Astrocyte of the cerebellum (primary cell): ENCODE measurements around the gene ELOVL7.

Experiments used
- DNase-seq: peaks from one replicate; pipeline ENCODE4 v3.0.0-alpha.2; 2011; ENCODE audit warnings: low read depth
- H3K4me3 ChIP-seq: 2 replicates; pipeline ENCODE4 v1.5.1; 2011; ENCODE audit warnings: mild to moderate bottlenecking, low read depth, low read length, moderate library complexity
- in situ Hi-C: cut with HindIII; loops from 2 replicates; pipeline ENCODE4 v1.10.0; 2017; ENCODE audit warnings: low sequenced_read_pairs
- TF ChIP-seq, protein P1 (sequence below): IDR thresholded peaks from 2 replicates; pipeline ENCODE4 v1.5.1; 2012; ENCODE audit warnings: low read length, low read depth, moderate library complexity, mild to moderate bottlenecking; ENCODE audit errors: missing control alignments

ELOVL7 gene

DNA sequence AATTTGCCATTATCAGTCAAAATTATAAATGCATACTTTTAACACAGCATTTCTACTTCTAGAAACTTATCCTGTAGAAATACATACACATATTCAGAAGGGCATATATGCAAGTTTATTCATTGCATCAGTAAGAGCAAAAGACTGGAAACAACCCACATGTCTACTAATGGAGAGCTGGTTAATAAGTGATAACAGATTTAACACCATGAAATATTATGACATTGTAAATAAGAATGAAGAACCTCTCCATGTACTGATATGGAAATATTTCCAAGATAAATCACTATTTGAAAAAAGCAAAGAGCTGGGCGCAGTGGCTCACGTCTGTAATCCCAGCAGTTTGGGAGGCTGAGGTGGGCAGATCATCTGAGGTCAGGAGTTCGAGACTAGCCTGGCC lies 54.5 kb downstream of the ELOVL7 start:
- TF ChIP-seq, protein P1, sequence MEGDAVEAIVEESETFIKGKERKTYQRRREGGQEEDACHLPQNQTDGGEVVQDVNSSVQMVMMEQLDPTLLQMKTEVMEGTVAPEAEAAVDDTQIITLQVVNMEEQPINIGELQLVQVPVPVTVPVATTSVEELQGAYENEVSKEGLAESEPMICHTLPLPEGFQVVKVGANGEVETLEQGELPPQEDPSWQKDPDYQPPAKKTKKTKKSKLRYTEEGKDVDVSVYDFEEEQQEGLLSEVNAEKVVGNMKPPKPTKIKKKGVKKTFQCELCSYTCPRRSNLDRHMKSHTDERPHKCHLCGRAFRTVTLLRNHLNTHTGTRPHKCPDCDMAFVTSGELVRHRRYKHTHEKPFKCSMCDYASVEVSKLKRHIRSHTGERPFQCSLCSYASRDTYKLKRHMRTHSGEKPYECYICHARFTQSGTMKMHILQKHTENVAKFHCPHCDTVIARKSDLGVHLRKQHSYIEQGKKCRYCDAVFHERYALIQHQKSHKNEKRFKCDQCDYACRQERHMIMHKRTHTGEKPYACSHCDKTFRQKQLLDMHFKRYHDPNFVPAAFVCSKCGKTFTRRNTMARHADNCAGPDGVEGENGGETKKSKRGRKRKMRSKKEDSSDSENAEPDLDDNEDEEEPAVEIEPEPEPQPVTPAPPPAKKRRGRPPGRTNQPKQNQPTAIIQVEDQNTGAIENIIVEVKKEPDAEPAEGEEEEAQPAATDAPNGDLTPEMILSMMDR = no peak
- no peak for DNase-seq
- in situ Hi-C loops = no loop called here
- no peak overlapping the region for H3K4me3 ChIP-seq

DNA sequence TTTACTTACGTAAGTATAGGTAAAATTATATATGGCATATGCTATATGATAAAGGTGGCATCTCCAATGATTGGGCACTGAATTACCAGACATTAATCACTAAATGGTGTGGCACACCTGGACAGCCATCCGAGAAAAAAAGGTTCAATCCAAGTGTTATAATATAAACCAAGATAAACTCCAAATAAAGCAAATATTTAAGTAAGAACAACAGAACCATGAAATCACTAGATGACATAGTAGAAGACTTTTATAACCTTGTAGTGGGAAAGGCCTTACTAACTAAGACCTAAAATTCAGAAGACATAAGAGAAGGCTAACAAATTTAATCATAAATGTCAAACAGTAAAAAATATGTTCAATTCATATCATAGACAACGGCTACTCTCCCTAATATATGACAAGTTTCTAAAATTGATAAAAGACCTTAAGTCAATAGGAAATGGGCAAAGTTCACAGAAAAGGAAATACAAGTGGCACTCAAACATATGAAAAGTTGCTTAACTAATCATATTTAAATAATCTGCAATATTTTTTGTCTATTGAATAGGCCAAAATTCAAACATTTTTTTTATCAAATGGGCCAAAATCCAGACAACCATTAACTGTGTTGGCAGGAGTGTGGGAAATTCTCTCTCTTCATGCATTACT lies 55.1 kb downstream of the ELOVL7 start:
- no peak for DNase-seq
- TF ChIP-seq, protein P1 = no peak
- no peak overlapping the region for H3K4me3 ChIP-seq
- in situ Hi-C loops = no loop called here

DNA sequence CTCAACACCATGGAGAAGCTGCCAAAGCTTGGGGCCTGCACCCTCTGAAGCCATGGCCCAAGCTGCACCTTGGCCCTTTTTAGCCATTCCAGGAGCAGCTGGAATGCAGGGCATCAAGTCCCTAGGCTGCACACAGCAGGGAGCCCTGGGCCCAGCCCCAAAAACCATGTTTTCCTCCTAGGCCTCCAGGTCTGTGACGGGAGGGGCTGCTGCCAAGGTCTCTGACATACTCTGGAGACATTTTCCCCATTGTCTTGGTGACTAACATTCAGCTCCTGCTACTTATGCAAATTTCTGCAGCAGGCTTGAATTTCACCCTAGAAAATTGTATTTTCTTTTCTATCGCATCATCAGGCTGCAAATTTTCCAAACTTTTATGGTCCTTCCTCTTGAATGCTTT lies 64.6 kb downstream of the ELOVL7 start:
- in situ Hi-C loops = no loop called here
- DNase-seq = no peak
- TF ChIP-seq, protein P1 = no peak
- H3K4me3 ChIP-seq = no peak overlapping the region

DNA sequence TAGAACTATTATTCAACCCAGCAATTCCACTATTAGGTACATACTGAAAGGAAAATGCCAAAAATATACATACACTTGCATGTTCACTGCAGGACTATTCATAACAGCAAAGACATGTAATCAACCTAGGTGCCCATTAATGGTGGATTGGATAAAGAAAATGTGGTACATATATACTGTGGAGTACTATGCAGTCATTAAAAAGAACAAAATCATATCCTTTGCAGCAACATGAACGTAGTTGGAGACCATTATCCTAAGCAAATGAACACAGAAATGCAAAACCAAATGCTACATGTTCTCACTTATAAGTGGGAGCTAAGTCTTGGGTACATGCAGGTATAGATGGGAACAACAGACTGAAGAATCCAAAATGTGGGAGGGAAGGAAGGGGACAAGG lies 67.7 kb downstream of the ELOVL7 start:
- no peak for DNase-seq
- TF ChIP-seq, protein P1 = no peak
- in situ Hi-C loops = no loop called here
- no peak overlapping the region for H3K4me3 ChIP-seq

DNA sequence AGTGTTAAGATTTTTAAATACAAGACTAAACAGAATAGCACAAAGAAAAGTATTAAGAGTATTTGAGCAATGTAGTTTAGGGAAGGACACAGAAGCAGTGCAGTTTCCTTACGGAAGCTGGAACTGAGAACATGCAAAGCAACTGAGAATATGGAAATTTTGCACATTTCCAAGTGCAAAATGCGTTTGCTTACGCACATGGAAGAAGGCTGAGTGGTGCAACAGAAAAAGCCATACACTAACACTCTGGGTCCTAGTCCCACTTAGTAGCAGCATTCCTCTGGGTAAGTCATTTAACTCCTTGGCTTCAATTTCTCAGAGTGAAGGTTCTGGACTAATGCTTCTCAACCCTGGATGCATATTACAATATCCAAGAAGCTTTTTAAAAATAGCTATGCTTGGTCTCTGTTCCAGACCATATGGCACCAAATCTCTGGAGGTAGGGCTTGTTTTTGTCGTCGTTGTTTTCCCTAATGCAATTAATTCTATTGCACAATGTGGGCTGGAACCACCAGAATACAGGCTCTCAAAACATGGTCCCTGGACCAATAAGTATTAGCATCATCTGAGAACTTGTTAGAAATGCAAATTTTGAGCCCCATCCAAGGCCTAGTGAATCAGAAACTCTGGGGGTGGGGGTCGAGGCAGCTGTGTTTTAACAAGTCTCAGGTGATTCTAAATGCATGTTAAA lies 78.9 kb downstream of the ELOVL7 start:
- TF ChIP-seq, protein P1 = no peak
- no peak overlapping the region for H3K4me3 ChIP-seq
- in situ Hi-C loops = no loop called here
- DNase-seq = no peak

DNA sequence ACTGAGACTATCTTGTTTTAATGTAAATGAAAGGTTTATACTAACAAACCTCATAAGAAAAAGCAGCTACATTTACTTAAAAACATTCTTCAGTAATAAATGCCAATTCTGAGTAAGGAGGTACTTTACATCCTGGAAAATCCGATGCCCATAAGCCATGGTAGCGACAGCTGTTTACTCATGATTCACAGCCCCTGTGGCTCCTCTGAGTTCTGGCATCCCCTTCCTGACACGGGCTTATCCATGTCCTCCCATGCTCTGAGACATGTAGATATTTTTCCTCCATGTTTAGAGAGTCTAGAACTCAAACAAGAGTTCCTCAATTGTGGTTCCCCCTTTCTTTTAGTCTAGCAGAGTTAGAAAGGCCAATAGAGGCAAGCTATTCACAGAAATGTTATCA lies 81.0 kb downstream of the ELOVL7 start:
- in situ Hi-C loops = no loop called here
- DNase-seq = no peak
- H3K4me3 ChIP-seq = no peak overlapping the region
- TF ChIP-seq, protein P1 = no peak
